Limb (tissue), 2 donors: ENCODE measurements around the gene PPFIA1.
"Not testable (repeated sequence)": the region's sequence is repeated elsewhere in the genome, so short reads cannot be mapped to it uniquely, and the experiment has no call there.

Source experiments
- DNase-seq, 2 donors: peaks; one replicate each; pipeline ENCODE4 v3.0.0-alpha.2; 2016; ENCODE audit errors: extremely low spot score in 2 of 2

PPFIA1 gene

DNA sequence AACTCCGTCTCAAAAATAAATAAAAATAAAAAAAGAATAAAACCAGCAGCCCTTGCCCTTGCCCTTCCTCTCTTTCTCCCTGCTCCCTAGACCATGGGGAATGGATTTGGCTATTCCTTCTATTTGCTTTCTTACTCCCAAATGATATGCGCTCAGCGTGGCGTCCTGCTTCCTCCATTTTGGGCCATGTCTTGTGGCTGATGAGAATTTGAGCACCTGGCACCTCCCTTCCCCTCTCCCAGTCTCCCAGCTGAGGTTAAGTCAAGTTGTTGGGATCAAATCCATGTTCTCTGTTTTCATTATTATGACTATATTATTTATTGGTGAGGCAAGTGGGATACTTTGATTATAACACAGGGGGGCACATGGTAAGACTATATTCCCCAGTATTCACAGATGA lies 117.1 kb downstream of the PPFIA1 start:
- no peak for DNase-seq

- no peak for DNase-seq
Observed at GRCh38 chr11:70389201-70389600, 118.7 kb downstream of the PPFIA1 start.

- DNase-seq, result not testable (repeated sequence)
Observed at GRCh38 chr11:70390882-70391281, 120.4 kb downstream of the PPFIA1 start.

DNA sequence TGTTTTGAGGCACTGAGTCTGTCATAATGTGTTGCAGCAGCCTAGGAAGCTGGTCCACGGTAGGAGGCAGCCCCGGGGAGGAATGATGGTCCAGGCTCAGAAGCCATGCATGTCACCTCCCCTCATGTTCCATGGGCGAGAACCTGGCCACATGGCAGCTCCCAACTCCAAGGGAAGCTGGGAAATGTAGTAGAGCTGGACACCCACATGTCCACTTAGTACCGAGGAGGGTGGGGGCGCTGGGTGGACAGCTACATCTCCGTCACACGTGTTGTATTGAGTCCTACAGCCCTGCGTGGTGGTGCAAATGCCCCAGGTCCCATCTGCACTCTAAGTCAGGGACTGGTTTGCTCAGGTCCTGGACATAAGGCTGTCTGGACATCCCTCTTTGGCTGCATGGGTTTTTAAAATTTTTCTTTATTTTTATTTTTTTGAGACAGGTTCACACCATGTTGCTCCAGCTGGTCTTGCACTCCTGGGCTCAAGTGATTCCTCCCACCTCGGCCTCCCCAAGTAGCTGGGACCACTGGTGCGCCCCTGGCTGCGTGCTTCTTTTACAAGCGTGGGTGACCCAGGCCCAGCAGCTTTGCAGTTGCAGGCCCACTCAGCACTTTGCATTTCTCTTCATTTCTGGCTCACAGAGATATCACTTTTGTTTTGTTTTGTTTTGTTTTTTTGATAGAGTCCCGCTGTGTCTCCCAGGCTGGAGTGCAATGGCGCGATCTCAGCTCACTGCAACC lies 123.9 kb downstream of the PPFIA1 start:
- DNase-seq, result no peak

DNA sequence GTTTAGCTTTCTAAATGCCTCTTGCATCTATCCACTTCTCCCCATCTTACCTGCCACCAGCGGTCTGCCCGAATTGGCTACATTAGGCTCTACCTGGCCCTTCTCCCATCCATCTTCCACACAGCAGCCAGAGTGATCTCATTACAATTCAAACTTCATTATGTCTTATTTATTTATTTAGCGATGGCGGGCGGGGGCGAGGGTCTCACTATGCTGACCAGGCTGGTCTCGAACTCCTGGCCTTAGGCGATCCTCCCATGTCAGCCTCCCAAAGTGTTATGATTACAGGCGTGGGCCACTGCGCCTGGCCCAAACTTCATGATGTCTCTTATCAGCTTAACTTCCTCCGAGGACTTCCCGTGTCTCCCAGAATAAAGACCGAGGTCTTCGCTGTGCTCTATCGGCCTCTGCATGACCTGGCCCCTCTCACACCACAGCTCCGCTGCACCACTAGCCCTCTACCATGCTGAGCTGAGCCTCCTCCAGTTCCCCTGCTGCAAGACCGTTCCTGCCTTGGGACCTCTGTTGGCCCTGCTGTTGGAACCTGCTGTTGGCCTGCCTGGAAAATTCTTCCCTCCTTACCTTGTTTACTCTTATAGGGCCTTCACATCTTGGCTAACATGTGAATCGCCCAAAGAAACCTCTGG lies 127.0 kb downstream of the PPFIA1 start:
- DNase-seq, result peak in 1 of 2 donors; percentile 36

GRCh38 chr11:70397983-70398833 lies 127.7 kb downstream of the PPFIA1 start, which contains the start of gene CTTN:
TSS of gene CTTN (plus strand) at chr11:70398529. CDS start at chr11:70407298, 8,769 bp downstream.
- DNase-seq, result peak; percentile 81 to 94

DNA sequence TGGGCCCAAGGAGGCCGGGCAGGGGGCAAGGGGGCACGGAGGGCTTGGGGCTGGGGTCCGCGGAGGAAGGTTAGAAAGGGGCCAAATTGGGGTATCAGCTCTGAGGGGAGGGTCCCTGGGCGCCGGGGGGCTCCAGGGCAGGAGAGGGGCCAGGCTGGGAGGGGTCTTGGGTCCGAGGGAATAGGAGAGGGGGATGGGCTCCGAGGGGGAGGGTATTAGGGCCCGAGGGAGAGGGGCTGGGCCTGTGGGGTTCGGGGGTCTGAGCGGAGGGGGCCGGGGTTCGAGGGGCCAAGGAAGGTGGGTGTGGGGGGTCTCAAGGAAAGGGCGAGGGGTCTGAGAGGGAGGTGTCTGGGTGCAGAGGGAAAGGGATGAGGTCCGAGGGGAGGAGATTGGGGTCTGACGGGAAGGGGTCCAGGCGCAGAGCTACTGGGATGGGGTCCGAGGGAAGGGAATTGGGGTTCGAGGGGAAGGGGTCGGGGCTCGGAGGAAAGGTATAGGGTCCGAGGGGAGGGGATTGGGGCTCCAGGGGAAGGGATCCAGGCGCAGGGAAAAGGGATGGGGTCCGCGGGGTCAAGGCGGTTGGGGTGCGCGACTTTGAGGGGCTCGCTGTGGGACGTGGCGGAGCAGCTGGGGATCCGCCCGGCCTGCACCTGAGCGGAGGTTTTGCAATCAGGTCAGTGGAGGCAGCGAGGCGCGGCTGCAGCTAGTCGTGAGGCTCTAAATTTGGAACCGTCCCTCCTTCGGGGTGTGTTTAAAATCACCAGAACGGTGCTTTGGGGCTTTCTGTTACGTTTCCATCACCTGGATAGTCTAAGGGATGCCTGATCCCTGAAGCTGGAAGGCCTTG lies 128.6 kb downstream of the PPFIA1 start:
- DNase-seq, result no peak

DNA sequence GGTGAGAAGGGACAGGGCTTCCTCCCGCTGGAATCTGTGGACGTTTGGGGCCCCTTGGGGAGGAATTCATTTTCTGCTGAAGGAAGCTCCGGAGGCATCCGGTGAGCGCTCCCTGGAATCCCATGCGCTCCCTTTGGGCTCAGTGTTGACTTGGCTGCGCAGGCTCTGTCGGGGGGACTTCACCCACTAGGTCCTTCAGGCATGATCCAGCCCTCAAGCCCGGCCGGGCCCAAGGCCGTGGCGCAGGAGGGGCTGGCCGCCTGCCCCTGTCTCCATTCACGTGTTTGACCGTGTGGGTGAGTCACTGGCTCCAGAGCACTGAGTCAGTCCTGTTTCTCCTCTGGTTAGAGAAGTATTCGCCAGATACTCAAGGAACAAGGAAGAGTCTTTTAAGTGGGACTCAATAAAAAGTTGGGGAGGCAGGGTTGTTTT lies 129.2 kb downstream of the PPFIA1 start:
- DNase-seq, result no peak

- no peak for DNase-seq
Observed at GRCh38 chr11:70400643-70401042, 130.2 kb downstream of the PPFIA1 start.

DNA sequence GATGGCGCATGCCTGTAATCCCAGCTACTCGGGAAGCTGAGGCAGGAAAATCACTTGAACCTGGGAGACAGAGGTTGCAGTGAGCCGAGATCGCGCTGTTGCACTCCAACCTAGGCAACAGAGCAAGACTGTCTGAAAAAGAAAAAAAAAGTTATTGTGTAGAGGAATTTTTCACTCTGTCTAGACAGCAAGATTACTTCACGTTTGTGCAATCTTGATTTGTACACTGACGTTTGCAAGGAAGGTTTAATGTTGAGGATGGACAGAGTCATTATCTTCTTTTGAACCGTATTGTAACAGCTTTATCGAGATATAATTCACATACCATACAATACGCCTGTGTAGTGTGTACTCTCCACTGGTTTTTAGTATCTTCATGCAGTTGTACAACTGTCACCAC lies 131.5 kb downstream of the PPFIA1 start:
- no peak for DNase-seq

- no peak for DNase-seq
Observed at GRCh38 chr11:70402685-70403084, 132.2 kb downstream of the PPFIA1 start.

GRCh38 chr11:70404244-70404643 lies 133.8 kb downstream of the PPFIA1 start:
- no peak for DNase-seq

DNA sequence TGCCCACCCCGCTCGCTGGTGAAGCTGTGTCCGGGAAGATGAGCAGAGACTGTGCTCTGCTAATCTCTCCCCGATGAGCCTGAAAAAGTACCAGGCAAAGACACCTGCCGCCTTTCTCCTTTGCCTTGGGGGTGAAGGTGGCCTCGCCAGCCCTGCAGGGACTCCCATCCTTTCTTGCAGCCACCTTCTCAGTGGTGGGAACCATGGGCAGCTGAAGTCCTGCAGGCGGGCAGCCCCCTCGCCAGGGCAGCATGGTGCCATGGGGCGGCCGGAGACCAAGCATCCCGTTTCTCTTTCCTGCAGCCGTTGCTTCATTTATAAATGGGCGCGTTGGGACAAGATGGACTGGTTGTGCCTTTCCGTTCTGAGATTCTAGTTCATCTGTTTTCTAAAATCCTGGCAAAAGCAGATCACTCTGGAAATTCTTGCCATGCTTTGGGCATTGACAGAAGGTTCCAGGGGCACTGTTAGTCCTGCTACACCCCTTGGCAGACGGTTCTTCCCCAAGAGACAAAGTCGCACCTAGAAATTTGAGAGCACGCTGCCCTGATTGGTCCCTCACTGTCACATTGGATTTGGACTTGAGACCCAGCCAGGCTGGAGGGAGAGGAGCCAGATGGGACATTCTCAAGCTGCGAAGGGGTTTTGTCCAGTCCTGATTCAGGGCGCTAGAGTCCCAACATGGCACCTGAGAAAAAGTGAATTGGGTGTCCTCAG lies 135.3 kb downstream of the PPFIA1 start:
- no peak for DNase-seq

DNA sequence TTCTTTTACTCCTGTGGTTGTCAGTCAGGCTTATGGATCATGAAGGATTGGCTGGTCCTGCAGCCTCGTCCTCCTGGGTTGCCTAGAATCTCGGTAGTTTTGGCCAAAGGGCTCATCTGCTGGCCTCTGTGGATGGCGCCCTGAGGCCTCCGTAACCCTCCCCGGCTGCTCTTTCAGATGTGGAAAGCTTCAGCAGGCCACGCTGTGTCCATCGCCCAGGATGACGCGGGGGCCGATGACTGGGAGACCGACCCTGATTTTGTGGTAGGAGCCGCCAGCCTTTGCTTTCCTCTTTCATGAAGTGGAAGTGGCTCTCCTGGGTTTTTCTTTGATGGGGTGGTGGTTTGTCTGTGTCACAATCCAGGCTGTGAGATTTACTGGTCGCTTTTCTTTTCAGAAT lies 136.6 kb downstream of the PPFIA1 start:
- no peak for DNase-seq

DNA sequence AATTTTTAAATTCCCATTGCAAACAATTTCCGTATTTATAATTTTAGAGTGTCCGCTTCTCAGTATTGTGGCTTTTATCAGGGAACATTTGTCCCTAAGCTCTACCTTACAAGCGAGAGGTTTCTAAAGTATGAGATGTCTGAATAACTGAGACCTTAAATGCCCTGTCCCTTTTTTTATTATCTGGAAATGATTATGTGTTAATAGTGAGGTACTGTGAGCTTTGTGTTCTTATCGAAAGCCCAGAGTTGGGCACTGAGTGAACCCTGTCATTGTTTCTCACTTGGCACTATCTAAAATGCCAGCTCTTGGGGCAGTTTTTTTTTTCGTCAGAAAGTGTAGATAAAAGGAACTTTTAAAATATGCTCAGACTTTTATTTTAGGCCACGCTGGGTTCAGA lies 137.3 kb downstream of the PPFIA1 start:
- no peak for DNase-seq

DNA sequence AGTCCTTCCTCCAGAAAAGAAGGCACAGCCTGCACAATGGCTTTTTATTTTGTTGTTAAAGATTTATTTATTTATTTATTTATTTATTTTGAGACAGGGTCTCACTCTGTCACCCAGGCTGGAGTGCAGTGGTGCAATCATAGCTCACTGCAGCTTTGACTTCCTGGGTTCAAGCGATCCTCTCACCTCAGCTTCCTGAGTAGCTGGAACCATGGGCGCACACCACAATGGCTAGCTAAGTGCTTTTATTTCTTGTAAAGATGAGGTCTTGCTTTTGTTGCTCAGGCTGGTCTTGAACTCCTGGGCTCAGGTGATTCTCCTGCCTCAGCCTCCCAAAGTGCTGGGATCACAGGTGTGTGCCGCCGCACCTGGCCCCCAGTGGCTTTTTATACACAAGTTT lies 137.8 kb downstream of the PPFIA1 start:
- not testable (repeated sequence) for DNase-seq

DNA sequence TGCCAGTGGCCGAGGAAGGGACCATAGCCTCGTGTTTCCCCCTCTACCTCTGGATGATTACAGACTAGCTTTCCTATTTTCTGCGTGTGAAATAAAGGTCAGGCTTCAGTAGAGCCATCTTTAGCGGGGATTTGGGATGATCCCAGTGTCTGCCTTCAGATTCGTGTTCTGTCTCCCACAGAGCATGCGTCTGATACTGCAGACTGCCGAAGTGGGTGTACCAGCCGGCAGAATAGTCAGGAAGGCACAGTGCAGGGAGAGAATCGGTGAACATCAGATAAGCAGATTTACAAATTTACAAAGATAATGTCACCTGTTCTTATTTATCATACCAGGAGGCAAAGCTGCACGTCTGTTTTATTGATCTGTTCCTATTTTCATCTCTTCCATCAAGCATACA lies 138.9 kb downstream of the PPFIA1 start:
- no peak for DNase-seq

- no peak for DNase-seq
Observed at GRCh38 chr11:70409871-70410270, 139.4 kb downstream of the PPFIA1 start.

- no peak for DNase-seq
Observed at GRCh38 chr11:70410276-70411205, 140.1 kb downstream of the PPFIA1 start.
